Measurements from ENCODE around the gene NFATC2IP. TPM values are rescaled to one million over a fixed set of nuclear protein-coding genes. Genes with fewer than 3 reads are reported as not detected.
A peak's percentile ranks its signal among the peaks of the same experiment; 100 is the strongest.
"Not testable (repeated sequence)": the region's sequence is repeated elsewhere in the genome, so short reads cannot be mapped to it uniquely, and the experiment has no call there.

The NFATC2IP gene
- total RNA-seq, 1 donor: 22.1 TPM

GRCh38 chr16:28967156-28967555 is 16.4 kb downstream of the NFATC2IP start:
- no peak for TF ChIP-seq CTCF (IDR thresholded peaks at IDR 0.05; ENCODE audit: insufficient read depth, low read length)
- no peak overlapping the region for H3K4me3 ChIP-seq (ENCODE audit: low read depth, low read length)
- no peak for DNase-seq (ENCODE audit: low read depth)

DNA sequence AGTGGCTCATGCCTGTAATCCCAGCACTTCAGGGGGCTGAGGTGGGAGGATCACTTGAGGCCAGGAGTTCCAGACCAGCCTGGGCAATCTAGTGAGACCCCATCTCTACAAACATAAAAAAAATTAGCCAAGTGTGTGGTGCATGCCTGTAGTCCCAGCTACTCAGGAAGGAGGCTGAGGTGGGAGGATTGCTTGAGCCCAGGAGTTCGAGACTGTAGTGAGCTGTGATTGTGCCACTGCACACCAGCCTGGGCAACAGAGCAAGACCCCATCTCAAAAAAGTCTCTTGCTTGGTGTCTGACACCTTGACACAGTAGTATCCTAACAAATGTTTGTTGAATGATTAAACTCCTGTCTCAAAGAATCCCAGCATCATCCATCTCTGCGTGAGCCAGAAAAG is 19.0 kb downstream of the NFATC2IP start:
- DNase-seq (ENCODE audit: low read depth); H3K4me3 ChIP-seq (ENCODE audit: low read depth, low read length): not testable (repeated sequence)

DNA sequence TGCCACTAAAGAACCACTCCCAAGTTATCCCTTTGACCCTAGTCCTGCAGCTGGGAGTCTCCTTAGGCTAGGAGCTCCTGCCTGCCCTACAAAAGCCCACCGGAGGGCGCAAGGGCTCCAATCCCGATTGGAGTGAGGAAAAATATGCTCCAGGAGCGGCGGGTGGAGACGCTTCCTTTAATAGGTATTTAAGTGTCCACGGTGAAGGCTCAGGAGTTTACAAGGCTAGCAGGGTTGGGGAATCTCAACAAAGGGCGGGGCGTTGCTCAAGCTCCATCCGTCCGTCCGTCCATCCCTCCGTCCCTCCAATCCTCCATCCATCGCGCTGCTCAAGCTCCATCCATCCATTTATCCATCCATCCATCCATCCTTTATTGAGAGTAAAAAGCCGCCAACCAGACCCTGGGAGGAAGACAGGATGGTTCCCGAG is 23.3 kb downstream of the NFATC2IP start:
- TF ChIP-seq CTCF (IDR thresholded peaks at IDR 0.05; ENCODE audit: insufficient read depth, low read length): peak; percentile 86
- peak overlapping the region; percentile 99 for H3K4me3 ChIP-seq (ENCODE audit: low read depth, low read length)
- DNase-seq (ENCODE audit: low read depth): peak; percentile 74

GRCh38 chr16:28974437-28975157 is 23.9 kb downstream of the NFATC2IP start, which contains the start of gene SPNS1:
Gene SPNS1, plus strand, starts transcription at chr16:28974778. Its CDS starts 374 bp downstream, at chr16:28975152.
- H3K4me3 ChIP-seq (ENCODE audit: low read depth, low read length): peak within 1 kb of the TSS; percentile 99
- TF ChIP-seq CTCF (IDR thresholded peaks at IDR 0.05; ENCODE audit: insufficient read depth, low read length): no peak
- DNase-seq (ENCODE audit: low read depth): peak; percentile 97

DNA sequence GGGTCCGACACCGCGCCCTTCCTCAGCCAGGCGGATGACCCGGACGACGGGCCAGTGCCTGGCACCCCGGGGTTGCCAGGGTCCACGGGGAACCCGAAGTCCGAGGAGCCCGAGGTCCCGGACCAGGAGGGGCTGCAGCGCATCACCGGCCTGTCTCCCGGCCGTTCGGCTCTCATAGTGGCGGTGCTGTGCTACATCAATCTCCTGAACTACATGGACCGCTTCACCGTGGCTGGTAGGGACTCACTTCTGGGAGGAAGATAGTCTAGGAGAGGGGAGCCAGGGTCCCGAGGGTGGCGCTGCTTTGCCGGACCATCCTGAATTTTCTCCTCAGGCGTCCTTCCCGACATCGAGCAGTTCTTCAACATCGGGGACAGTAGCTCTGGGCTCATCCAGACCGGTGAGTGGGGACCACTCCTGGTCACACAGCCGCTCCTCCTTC is 24.4 kb downstream of the NFATC2IP start:
- TF ChIP-seq CTCF (IDR thresholded peaks at IDR 0.05; ENCODE audit: insufficient read depth, low read length): no peak
- no peak for DNase-seq (ENCODE audit: low read depth)
- H3K4me3 ChIP-seq (ENCODE audit: low read depth, low read length): peak overlapping the region; percentile 99

DNA sequence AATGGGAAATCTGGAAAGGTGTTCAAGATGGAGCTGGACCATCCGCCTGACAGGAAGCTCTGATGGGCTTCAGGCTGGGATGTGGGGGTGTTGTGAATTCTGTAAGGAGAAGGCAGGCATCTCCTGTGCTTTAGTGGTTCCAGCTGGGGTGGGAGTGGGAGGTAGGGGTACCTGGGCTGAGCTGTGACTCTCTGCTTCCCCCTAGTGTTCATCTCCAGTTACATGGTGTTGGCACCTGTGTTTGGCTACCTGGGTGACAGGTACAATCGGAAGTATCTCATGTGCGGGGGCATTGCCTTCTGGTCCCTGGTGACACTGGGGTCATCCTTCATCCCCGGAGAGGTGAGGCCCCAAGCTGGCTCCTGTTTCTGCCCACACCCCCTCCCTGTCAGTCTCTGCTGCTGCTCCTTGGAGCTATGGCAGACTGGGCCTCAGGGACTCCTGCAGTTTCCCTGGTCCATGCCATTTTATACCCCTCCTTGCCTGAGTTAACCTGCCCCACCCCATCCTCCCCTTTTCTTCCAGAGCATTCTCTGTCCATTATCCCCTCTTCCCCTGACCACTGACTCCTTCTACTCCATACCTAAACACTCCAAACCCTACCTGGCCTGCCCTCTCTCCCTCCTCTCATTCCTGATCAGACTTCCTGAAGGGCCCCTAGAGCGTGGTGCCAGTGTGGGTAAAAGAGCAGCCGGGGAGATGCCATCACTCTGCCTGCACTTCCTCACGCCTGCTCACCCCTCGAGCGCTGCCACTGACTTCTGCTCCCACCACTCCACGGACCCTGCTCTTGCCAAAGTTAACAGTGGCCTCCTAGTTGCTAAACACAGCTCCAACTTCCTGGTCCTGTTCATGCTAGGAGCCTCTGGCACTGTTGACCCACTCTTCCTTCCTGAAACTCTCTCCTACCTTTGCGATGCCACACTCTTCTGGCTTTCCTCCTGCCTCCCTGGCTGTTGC is 27.2 kb downstream of the NFATC2IP start:
- peak; percentile 38 for TF ChIP-seq CTCF (IDR thresholded peaks at IDR 0.05; ENCODE audit: insufficient read depth, low read length)
- H3K4me3 ChIP-seq (ENCODE audit: low read depth, low read length): no peak overlapping the region
- no peak for DNase-seq (ENCODE audit: low read depth)

- DNase-seq (ENCODE audit: low read depth): not testable (repeated sequence)
These were observed 29.6 kb downstream of the NFATC2IP start for GRCh38 chr16:28980330-28980729.

More at GRCh38 chr16:28980330-28980729, 29.6 kb downstream of the NFATC2IP start:
- H3K4me3 ChIP-seq (ENCODE audit: low read depth, low read length): not testable (repeated sequence)
